HepG2 (cell line): ENCODE results near the gene CACTIN. TPM values are rescaled to one million over a fixed set of nuclear protein-coding genes. Genes with fewer than 3 reads are reported as not detected.
A peak's percentile ranks its signal among the peaks of the same experiment; 100 is the strongest.

ENCODE experiments used
- CBFB ChIP-seq: sonication (generic); formaldehyde crosslinking; IDR thresholded peaks from 2 replicates; pipeline ENCODE4 v1.4.0; 2020; ENCODE audit warnings: missing genetic modification reagents
- FOXA3 ChIP-seq: IDR thresholded peaks from 2 replicates; pipeline ENCODE4 v1.6.1; 2016; ENCODE audit warnings: missing genetic modification reagents, missing compliant biosample characterization
- FOXM1 ChIP-seq: sonication (generic); formaldehyde crosslinking; IDR thresholded peaks from 2 replicates; pipeline ENCODE4 v1.5.0; 2020; ENCODE audit warnings: missing genetic modification reagents
- IKZF5 ChIP-seq: IDR thresholded peaks from 2 replicates; pipeline ENCODE4 v1.6.1; 2018; ENCODE audit warnings: missing genetic modification reagents, mild to moderate bottlenecking, missing compliant biosample characterization
- IRX3 ChIP-seq: sonication (generic); formaldehyde crosslinking; IDR thresholded peaks from 2 replicates; pipeline ENCODE4 v1.8.1; 2023; ENCODE audit warnings: mild to moderate bottlenecking, low read depth, missing genetic modification reagents, borderline replicate concordance
- JARID2 ChIP-seq: sonication (generic); formaldehyde crosslinking; IDR thresholded peaks from 2 replicates; pipeline ENCODE4 v1.8.1; 2023; ENCODE audit warnings: missing genetic modification reagents, inconsistent platforms; ENCODE audit not compliant: insufficient replicate concordance
- NFKBIZ ChIP-seq: IDR thresholded peaks from 2 replicates; pipeline ENCODE4 v1.6.1; 2018; ENCODE audit warnings: missing genetic modification reagents, missing compliant biosample characterization
- NFYC ChIP-seq: IDR thresholded peaks from 2 replicates; pipeline ENCODE4 v1.6.1; 2016; ENCODE audit warnings: missing genetic modification reagents, missing compliant biosample characterization
- NKX3-1 ChIP-seq: sonication (generic); formaldehyde crosslinking; IDR thresholded peaks from 2 replicates; pipeline ENCODE4 v1.5.0; 2020; ENCODE audit warnings: missing genetic modification reagents
- PHB2 ChIP-seq: fragments of 450-650 bp; IDR thresholded peaks from 2 replicates; pipeline ENCODE4 v1.6.1; 2018; ENCODE audit not compliant: partially characterized antibody
- PHF8 ChIP-seq: sonication (generic); formaldehyde crosslinking; IDR thresholded peaks from 2 replicates; pipeline ENCODE4 v1.5.0; 2020; ENCODE audit warnings: missing genetic modification reagents
- PTBP1 ChIP-seq: fragments of 200-400 bp; formaldehyde crosslinking; IDR thresholded peaks from 2 replicates; pipeline ENCODE4 v1.6.1; 2018; ENCODE audit warnings: low read length, low read depth; ENCODE audit not compliant: poor library complexity, severe bottlenecking
- RFX5 ChIP-seq: IDR thresholded peaks from 2 replicates; pipeline ENCODE4 v1.6.1; 2011; ENCODE audit warnings: low read depth, low read length, improper control_type of control experiment
- RXRA ChIP-seq: sonication (generic); formaldehyde crosslinking; IDR thresholded peaks from 2 replicates; pipeline ENCODE4 v1.5.1; 2020; ENCODE audit warnings: missing genetic modification reagents
- STAG1 ChIP-seq: sonication (generic); formaldehyde crosslinking; IDR thresholded peaks from 2 replicates; pipeline ENCODE4 v1.4.0; 2020; ENCODE audit warnings: missing genetic modification reagents
- TOPORS ChIP-seq: sonication (generic); formaldehyde crosslinking; IDR thresholded peaks from 2 replicates; pipeline ENCODE4 v1.8.0; 2023; ENCODE audit warnings: mild to moderate bottlenecking, missing genetic modification reagents
- ZNF333 ChIP-seq: sonication (generic); formaldehyde crosslinking; IDR thresholded peaks from 2 replicates; pipeline ENCODE4 v1.4.0; 2020; ENCODE audit warnings: mild to moderate bottlenecking, missing genetic modification reagents, borderline replicate concordance
- ZNF350 ChIP-seq: sonication (generic); formaldehyde crosslinking; IDR thresholded peaks from 2 replicates; pipeline ENCODE4 v1.4.0; 2020; ENCODE audit warnings: mild to moderate bottlenecking, low read depth, missing genetic modification reagents, borderline replicate concordance
- ZNF468 ChIP-seq: sonication (generic); formaldehyde crosslinking; IDR thresholded peaks from 2 replicates; pipeline ENCODE4 v1.8.0; 2022; ENCODE audit warnings: mild to moderate bottlenecking, moderate library complexity, missing genetic modification reagents
- ZNF512B ChIP-seq: sonication (generic); formaldehyde crosslinking; IDR thresholded peaks from 2 replicates; pipeline ENCODE4 v1.5.1; 2020; ENCODE audit warnings: missing genetic modification reagents, mild to moderate bottlenecking, borderline replicate concordance
- ZNF770 ChIP-seq: sonication (generic); formaldehyde crosslinking; IDR thresholded peaks from 2 replicates; pipeline ENCODE4 v1.5.0; 2020; ENCODE audit warnings: mild to moderate bottlenecking, missing genetic modification reagents
- polyA plus RNA-seq, 8 experiments: library from polyadenylated mRNA; depleted of rRNA in 3 of 8; stranded (reverse) in 7 of 8; unstranded in 1 of 8; fragments of >200 nt; fragmentation: Illumina TruSeq in 4 of 8; extraction: Trizol in 4 of 8; gene quantifications; 2 replicates each; pipeline versions ENCODE4 v1.2.1 to v1.2.3, GENCODE V29; 2011 to 2016; ENCODE audit warnings: low read depth in 4 of 8, missing spikeins in 1 of 8, mixed read lengths in 1 of 8; ENCODE audit not compliant: insufficient read depth in 1 of 8
- total RNA-seq, 5 experiments: library from RNA; depleted of rRNA; stranded (reverse); fragments of >200 nt; fragmentation: Illumina TruSeq; extraction: Trizol; gene quantifications; 2 replicates each; pipeline ENCODE4 v1.2.3, GENCODE V29; 2016; ENCODE audit warnings: low read depth in 1 of 5
- TF ChIP-seq, protein P1 (sequence below): sonication (generic); formaldehyde crosslinking; IDR thresholded peaks from 2 replicates; pipeline ENCODE4 v1.5.1; 2020; ENCODE audit warnings: missing genetic modification reagents, mild to moderate bottlenecking, borderline replicate concordance

CACTIN gene
- total and polyA plus RNA-seq, 2 of the 13 experiments (the other 11 are each of a cell fraction or from before 2014, with no cell fraction given), result 10.0 to 16.6 TPM

DNA sequence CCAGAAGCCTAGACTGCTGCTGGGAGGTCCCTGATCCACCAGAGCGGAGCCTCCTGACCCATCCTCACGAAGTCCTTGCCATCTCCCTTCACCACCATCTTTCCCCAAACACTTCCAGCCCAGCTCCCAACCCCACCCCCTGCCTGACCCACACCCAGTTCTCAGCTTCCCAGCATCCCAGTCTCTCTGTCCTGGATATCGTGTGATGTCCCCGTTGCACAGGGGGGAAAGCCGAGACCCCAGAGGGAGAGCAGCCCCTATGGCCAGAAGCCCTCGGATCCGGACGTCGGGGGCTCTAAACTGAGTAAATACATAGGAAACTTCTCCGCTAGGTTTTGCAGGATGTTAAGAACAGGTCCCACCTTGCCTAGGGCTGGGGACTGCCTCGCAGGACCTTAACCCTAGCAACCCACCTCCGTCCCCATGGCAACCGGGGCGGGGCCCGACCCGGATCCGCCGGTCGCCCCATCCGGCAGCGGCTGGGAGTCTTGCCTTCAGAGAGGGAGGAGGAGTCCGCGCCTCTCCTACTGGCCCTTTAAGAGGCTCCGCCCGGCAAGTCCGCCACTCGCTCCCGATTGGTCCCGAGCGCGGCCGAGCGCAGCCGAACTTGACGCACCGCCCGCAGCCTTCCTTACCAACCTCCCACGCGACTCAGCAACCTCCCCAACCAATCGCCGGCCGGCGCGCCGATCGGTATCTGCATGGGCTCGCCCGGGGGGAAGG is 54.3 kb downstream of the CACTIN start (continued):
- TF ChIP-seq ZNF770 (CRISPR knock-in tag) (0 out of 2 replicates have a peak, but pooled peaks have one; percentile 26), NFKBIZ (no peak), FOXM1 (CRISPR knock-in tag) (no peak), ZNF468 (CRISPR knock-in tag) (no peak), PHB2 (no peak), IKZF5 (CRISPR knock-in tag) (no peak), RFX5 (peak; percentile 80), TOPORS (CRISPR knock-in tag) (no peak), JARID2 (CRISPR knock-in tag) (no peak), NFYC (CRISPR knock-in tag) (peak; percentile 89), STAG1 (CRISPR knock-in tag) (no peak), RXRA (CRISPR knock-in tag) (no peak), ZNF333 (CRISPR knock-in tag) (no peak), FOXA3 (CRISPR knock-in tag) (no peak), ZNF350 (CRISPR knock-in tag) (0 out of 2 replicates have a peak, but pooled peaks have one; percentile 8), CBFB (0 out of 2 replicates have a peak, but pooled peaks have one; percentile 41), PTBP1 (no peak), NKX3-1 (no peak), PHF8 (no peak), IRX3 (CRISPR knock-in tag) (no peak), ZNF512B (CRISPR knock-in tag) (no peak)
- TF ChIP-seq, protein P1, sequence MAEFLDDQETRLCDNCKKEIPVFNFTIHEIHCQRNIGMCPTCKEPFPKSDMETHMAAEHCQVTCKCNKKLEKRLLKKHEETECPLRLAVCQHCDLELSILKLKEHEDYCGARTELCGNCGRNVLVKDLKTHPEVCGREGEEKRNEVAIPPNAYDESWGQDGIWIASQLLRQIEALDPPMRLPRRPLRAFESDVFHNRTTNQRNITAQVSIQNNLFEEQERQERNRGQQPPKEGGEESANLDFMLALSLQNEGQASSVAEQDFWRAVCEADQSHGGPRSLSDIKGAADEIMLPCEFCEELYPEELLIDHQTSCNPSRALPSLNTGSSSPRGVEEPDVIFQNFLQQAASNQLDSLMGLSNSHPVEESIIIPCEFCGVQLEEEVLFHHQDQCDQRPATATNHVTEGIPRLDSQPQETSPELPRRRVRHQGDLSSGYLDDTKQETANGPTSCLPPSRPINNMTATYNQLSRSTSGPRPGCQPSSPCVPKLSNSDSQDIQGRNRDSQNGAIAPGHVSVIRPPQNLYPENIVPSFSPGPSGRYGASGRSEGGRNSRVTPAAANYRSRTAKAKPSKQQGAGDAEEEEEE (CRISPR knock-in tag), result no peak
